ENCODE data around the gene TBKBP1.

- TF ChIP-seq CTCF (IDR thresholded peaks at IDR 0.05) (no peak), POLR2A (IDR thresholded peaks at IDR 0.05) (no peak)
These were observed 17.3 kb upstream of the TBKBP1 start for GRCh38 chr17:47676510-47677165.

Data from breast epithelium (tissue), 3 donors.